ENCODE data around the gene ZNF805.

- no peak for TF ChIP-seq CTCF (IDR thresholded peaks at IDR 0.05)
- no peak for TF ChIP-seq EP300 (IDR thresholded peaks at IDR 0.05)
- TF ChIP-seq POLR2AphosphoS5 (IDR thresholded peaks at IDR 0.05): no peak
- TF ChIP-seq POLR2A (IDR thresholded peaks at IDR 0.05): no peak
Measured at GRCh38 chr19:57244513-57244912, 4.1 kb downstream of the ZNF805 start.

All from gastroesophageal sphincter (tissue), 3 donors.